SK-N-SH treated with all-trans-retinoic acid at 6 μM for 48 hours (cell line): ENCODE measurements around the gene MMP12.
"Not testable (repeated sequence)": the region's sequence is repeated elsewhere in the genome, so short reads cannot be mapped to it uniquely, and the experiment has no call there.

Experiments used
- ATAC-seq: fragments of 200-7000 bp; cut with Tn5 transposase; 3 replicates; pipeline ENCODE4 v1.9.1; 2020; ENCODE audit warnings: mild to moderate bottlenecking, moderate library complexity
- ARNTL ChIP-seq: fragments of 450-650 bp; formaldehyde crosslinking; IDR thresholded peaks from 2 replicates; pipeline ENCODE4 v1.5.0; 2020; ENCODE audit warnings: low read depth, mild to moderate bottlenecking, moderate library complexity, borderline replicate concordance
- BACH2 ChIP-seq: fragments of 250-450 bp; sonication (Bioruptor Pico); IDR thresholded peaks from 2 replicates; pipeline ENCODE4 v1.9.0; 2021; ENCODE audit warnings: mild to moderate bottlenecking, borderline replicate concordance
- CSDC2 ChIP-seq: fragments of 250-450 bp; sonication (Bioruptor Pico); IDR thresholded peaks from 2 replicates; pipeline ENCODE4 v1.5.0; 2020; ENCODE audit warnings: mild to moderate bottlenecking, moderate library complexity
- ESRRG ChIP-seq: fragments of 250-450 bp; sonication (Bioruptor Pico); IDR thresholded peaks from 2 replicates; pipeline ENCODE4 v1.6.1; 2021; ENCODE audit warnings: mild to moderate bottlenecking
- ISL1 ChIP-seq: fragments of 250-450 bp; sonication (Bioruptor Pico); IDR thresholded peaks from 2 replicates; pipeline ENCODE4 v2.1.2; 2022; ENCODE audit warnings: mild to moderate bottlenecking, moderate library complexity
- OSR1 ChIP-seq: fragments of 250-450 bp; sonication (Bioruptor Pico); IDR thresholded peaks from 2 replicates; pipeline ENCODE4 v1.8.0; 2022; ENCODE audit warnings: moderate library complexity, mild to moderate bottlenecking, inconsistent platforms
- PPARA ChIP-seq: fragments of 250-450 bp; sonication (Bioruptor Pico); IDR thresholded peaks from 2 replicates; pipeline ENCODE4 v1.5.0; 2020; ENCODE audit warnings: mild to moderate bottlenecking, borderline replicate concordance
- RARB ChIP-seq: fragments of 250-450 bp; sonication (Bioruptor Pico); IDR thresholded peaks from 2 replicates; pipeline ENCODE4 v1.8.0; 2021; ENCODE audit warnings: mild to moderate bottlenecking, moderate library complexity
- SNAI2 ChIP-seq: fragments of 250-450 bp; sonication (Bioruptor Pico); IDR thresholded peaks from 2 replicates; pipeline ENCODE4 v1.5.0; 2020; ENCODE audit warnings: mild to moderate bottlenecking, moderate library complexity
- TCF4 ChIP-seq: fragments of 250-450 bp; sonication (Bioruptor Pico); IDR thresholded peaks from 2 replicates; pipeline ENCODE4 v1.8.0; 2021; ENCODE audit warnings: mild to moderate bottlenecking, moderate library complexity, borderline replicate concordance
- TOX ChIP-seq: fragments of 250-450 bp; sonication (Bioruptor Pico); IDR thresholded peaks from 2 replicates; pipeline ENCODE4 v1.8.0; 2021; ENCODE audit warnings: mild to moderate bottlenecking, moderate library complexity, borderline replicate concordance
- ZFP30 ChIP-seq: fragments of 450-650 bp; formaldehyde crosslinking; IDR thresholded peaks from 2 replicates; pipeline ENCODE4 v1.5.0; 2022; ENCODE audit warnings: mild to moderate bottlenecking, moderate library complexity
- ZNF70 ChIP-seq: fragments of 450-650 bp; formaldehyde crosslinking; IDR thresholded peaks from 2 replicates; pipeline ENCODE4 v1.5.0; 2020; ENCODE audit warnings: mild to moderate bottlenecking, moderate library complexity
- ZNF8 ChIP-seq: fragments of 450-650 bp; formaldehyde crosslinking; IDR thresholded peaks from 2 replicates; pipeline ENCODE4 v1.5.0; 2020; ENCODE audit warnings: mild to moderate bottlenecking, moderate library complexity
- TF ChIP-seq, protein P1 (sequence below): fragments of 250-450 bp; sonication (Bioruptor Pico); IDR thresholded peaks from 2 replicates; pipeline ENCODE4 v1.8.0; 2021; ENCODE audit warnings: low read depth, mild to moderate bottlenecking, moderate library complexity, borderline replicate concordance
- TF ChIP-seq, protein P2 (sequence below): fragments of 250-450 bp; sonication (Bioruptor Pico); IDR thresholded peaks from 2 replicates; pipeline ENCODE4 v1.8.0; 2020; ENCODE audit warnings: mild to moderate bottlenecking, moderate library complexity, borderline replicate concordance
- TF ChIP-seq, protein P3 (sequence below): fragments of 250-450 bp; sonication (Bioruptor Pico); IDR thresholded peaks from 2 replicates; pipeline ENCODE4 v1.5.1; 2021; ENCODE audit warnings: mild to moderate bottlenecking, moderate library complexity
- TF ChIP-seq, protein P4 (sequence below): fragments of 250-450 bp; sonication (Bioruptor Pico); IDR thresholded peaks from 2 replicates; pipeline ENCODE4 v1.5.1; 2020; ENCODE audit warnings: low read depth, mild to moderate bottlenecking, moderate library complexity
- TF ChIP-seq, protein P5 (sequence below): fragments of 250-450 bp; sonication (Bioruptor Pico); IDR thresholded peaks from 2 replicates; pipeline ENCODE4 v1.5.0; 2020; ENCODE audit warnings: mild to moderate bottlenecking, moderate library complexity

MMP12 gene

DNA sequence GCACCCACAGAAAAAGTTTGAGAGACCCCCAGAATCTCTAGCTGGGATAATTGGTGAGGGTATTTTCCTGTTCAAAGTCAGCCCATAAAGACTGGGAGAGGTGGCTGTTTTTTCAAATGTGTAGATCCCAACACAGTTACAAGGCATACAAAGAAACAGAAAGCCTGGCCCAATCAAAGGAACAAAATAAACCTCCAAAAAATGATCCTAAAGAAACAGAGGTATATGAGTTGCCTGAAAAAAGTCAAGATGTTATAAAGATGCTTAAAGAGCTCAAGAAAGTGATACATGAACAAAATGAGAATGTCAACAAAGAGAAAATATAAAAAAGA, 40.2 kb upstream of the MMP12 start:
- peak; percentile 24; the same call in 1 of the 3 replicates for ATAC-seq

DNA sequence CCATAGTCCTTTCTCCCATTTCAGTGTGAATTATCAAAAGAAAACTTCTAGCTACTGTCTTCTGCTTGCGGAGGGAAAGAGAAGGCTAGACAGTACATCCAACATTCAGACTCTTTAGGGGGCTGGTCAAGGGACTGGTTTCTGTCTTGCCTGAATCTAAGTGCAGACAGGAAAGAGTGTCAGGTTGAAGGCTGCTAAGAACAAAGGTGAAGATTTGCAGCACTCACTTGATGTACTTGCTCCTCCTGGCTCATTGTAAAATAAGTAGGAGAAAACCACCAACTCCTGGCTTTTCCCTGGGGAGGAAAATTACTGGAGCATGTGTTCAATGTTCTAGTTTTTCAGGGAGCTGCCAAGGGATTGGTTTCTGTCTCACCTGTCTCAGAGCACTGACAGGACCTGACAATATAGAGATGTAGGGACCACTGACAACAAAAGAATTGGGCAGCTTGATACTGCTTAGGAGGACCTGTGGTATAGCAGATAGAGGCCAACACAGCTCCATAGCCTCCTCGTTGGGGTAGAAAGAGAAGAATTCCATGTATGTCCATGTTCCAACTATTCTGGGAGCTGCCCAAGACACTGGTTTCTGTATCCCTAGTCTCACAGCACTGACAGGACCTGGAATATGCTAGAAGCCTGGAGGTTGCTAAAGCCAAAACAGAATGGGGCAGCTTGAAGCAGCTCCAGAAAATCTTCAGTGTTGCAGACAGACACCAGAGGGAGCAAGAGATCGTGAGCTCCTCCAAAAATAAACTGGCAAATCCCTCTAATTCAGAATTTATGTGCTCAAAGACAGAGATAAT, 39.7 kb upstream of the MMP12 start:
- no peak for TF ChIP-seq TCF4
- TF ChIP-seq ZFP30 (CRISPR knock-in tag) = no peak
- peak; percentile 94 for ATAC-seq

More for the DNA sequence above, 40.2 kb upstream of the MMP12 start:
- no peak for TF ChIP-seq TOX (CRISPR knock-in tag)
- no peak for TF ChIP-seq SNAI2 (CRISPR knock-in tag)
- TF ChIP-seq ZNF8 = no peak
- TF ChIP-seq CSDC2 = no peak
- TF ChIP-seq, protein P1, sequence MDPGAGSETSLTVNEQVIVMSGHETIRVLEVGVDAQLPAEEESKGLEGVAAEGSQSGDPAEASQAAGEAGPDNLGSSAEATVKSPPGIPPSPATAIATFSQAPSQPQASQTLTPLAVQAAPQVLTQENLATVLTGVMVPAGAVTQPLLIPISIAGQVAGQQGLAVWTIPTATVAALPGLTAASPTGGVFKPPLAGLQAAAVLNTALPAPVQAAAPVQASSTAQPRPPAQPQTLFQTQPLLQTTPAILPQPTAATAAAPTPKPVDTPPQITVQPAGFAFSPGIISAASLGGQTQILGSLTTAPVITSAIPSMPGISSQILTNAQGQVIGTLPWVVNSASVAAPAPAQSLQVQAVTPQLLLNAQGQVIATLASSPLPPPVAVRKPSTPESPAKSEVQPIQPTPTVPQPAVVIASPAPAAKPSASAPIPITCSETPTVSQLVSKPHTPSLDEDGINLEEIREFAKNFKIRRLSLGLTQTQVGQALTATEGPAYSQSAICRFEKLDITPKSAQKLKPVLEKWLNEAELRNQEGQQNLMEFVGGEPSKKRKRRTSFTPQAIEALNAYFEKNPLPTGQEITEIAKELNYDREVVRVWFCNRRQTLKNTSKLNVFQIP (CRISPR knock-in tag) = no peak
- TF ChIP-seq BACH2 (CRISPR knock-in tag) = no peak
- TF ChIP-seq, protein P2, sequence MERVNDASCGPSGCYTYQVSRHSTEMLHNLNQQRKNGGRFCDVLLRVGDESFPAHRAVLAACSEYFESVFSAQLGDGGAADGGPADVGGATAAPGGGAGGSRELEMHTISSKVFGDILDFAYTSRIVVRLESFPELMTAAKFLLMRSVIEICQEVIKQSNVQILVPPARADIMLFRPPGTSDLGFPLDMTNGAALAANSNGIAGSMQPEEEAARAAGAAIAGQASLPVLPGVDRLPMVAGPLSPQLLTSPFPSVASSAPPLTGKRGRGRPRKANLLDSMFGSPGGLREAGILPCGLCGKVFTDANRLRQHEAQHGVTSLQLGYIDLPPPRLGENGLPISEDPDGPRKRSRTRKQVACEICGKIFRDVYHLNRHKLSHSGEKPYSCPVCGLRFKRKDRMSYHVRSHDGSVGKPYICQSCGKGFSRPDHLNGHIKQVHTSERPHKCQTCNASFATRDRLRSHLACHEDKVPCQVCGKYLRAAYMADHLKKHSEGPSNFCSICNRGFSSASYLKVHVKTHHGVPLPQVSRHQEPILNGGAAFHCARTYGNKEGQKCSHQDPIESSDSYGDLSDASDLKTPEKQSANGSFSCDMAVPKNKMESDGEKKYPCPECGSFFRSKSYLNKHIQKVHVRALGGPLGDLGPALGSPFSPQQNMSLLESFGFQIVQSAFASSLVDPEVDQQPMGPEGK (CRISPR knock-in tag) = no peak
- TF ChIP-seq TCF4 = no peak
- no peak for TF ChIP-seq ESRRG (CRISPR knock-in tag)

DNA sequence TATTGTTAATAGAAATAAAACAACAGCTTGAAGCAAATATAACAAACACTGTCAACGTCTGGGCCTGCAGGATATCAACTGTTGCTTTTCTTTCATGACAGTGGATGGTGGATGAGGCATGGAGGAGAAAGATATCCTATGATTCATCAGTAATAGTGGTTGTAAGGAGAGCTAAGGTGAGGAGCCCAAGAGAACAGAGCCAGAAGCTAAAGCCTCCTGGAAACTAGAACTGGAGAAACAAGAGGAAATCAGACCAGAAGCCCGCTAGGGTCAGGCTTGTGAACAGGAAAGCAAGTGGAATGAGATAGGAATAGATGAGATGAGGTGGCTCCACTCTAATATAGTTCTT, 37.7 kb upstream of the MMP12 start:
- peak; percentile 39; the same call in 2 of the 3 replicates for ATAC-seq
- no peak for TF ChIP-seq ISL1 (CRISPR knock-in tag)
- TF ChIP-seq ESRRG (CRISPR knock-in tag) = no peak
- TF ChIP-seq, protein P3, sequence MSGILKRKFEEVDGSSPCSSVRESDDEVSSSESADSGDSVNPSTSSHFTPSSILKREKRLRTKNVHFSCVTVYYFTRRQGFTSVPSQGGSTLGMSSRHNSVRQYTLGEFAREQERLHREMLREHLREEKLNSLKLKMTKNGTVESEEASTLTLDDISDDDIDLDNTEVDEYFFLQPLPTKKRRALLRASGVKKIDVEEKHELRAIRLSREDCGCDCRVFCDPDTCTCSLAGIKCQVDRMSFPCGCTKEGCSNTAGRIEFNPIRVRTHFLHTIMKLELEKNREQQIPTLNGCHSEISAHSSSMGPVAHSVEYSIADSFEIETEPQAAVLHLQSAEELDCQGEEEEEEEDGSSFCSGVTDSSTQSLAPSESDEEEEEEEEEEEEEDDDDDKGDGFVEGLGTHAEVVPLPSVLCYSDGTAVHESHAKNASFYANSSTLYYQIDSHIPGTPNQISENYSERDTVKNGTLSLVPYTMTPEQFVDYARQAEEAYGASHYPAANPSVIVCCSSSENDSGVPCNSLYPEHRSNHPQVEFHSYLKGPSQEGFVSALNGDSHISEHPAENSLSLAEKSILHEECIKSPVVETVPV (CRISPR knock-in tag) = no peak

DNA sequence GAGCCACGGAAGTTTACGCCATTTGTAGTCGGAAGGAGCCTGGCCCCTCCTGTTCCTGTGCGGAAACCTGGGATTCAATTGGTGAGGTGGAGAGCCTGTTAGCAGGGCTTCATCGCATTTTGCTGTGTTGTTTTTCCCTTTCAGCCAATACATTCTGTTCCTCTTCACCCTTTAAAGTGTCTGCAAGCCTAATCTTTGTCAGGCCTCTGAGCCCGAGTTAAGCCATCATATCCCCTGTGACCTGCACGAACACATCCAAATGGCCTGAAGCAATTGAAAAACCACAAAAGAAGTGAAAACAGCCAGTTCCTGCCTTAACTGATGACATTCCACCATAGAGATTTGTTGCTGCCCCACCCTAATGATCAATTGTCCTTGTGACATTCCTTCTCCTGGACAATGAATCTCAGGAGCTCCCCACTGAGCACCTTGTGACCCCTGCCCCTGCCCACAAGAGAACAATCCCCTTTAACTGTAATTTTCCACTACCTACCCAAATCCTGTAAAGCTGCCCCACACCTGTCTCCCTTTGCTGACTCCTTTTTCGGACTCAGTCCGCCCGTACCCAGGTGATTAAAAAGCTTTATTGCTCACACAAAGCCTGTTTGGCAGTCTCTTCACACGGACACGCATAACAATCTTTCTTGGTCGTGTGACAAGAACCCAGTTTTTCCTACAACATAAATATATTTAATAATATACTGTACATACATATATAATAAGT, 37.1 kb upstream of the MMP12 start:
- TF ChIP-seq ZNF70 (CRISPR knock-in tag) = no peak
- TF ChIP-seq, protein P1 (CRISPR knock-in tag) = no peak
- no peak for TF ChIP-seq RARB (CRISPR knock-in tag)
- TF ChIP-seq BACH2 (CRISPR knock-in tag) = no peak
- no peak for TF ChIP-seq ARNTL
- TF ChIP-seq, protein P4, sequence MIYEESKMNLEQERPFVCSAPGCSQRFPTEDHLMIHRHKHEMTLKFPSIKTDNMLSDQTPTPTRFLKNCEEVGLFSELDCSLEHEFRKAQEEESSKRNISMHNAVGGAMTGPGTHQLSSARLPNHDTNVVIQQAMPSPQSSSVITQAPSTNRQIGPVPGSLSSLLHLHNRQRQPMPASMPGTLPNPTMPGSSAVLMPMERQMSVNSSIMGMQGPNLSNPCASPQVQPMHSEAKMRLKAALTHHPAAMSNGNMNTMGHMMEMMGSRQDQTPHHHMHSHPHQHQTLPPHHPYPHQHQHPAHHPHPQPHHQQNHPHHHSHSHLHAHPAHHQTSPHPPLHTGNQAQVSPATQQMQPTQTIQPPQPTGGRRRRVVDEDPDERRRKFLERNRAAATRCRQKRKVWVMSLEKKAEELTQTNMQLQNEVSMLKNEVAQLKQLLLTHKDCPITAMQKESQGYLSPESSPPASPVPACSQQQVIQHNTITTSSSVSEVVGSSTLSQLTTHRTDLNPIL (CRISPR knock-in tag) = no peak
- TF ChIP-seq ESRRG (CRISPR knock-in tag) = no peak
- no peak for TF ChIP-seq OSR1 (CRISPR knock-in tag)
- TF ChIP-seq, protein P5, sequence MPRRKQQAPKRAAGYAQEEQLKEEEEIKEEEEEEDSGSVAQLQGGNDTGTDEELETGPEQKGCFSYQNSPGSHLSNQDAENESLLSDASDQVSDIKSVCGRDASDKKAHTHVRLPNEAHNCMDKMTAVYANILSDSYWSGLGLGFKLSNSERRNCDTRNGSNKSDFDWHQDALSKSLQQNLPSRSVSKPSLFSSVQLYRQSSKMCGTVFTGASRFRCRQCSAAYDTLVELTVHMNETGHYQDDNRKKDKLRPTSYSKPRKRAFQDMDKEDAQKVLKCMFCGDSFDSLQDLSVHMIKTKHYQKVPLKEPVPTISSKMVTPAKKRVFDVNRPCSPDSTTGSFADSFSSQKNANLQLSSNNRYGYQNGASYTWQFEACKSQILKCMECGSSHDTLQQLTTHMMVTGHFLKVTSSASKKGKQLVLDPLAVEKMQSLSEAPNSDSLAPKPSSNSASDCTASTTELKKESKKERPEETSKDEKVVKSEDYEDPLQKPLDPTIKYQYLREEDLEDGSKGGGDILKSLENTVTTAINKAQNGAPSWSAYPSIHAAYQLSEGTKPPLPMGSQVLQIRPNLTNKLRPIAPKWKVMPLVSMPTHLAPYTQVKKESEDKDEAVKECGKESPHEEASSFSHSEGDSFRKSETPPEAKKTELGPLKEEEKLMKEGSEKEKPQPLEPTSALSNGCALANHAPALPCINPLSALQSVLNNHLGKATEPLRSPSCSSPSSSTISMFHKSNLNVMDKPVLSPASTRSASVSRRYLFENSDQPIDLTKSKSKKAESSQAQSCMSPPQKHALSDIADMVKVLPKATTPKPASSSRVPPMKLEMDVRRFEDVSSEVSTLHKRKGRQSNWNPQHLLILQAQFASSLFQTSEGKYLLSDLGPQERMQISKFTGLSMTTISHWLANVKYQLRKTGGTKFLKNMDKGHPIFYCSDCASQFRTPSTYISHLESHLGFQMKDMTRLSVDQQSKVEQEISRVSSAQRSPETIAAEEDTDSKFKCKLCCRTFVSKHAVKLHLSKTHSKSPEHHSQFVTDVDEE (CRISPR knock-in tag) = no peak
- TF ChIP-seq, protein P2 (CRISPR knock-in tag) = no peak
- no peak for TF ChIP-seq PPARA (CRISPR knock-in tag)
- no peak for TF ChIP-seq SNAI2 (CRISPR knock-in tag)
- TF ChIP-seq ZFP30 (CRISPR knock-in tag) = no peak
- no peak for ATAC-seq

DNA sequence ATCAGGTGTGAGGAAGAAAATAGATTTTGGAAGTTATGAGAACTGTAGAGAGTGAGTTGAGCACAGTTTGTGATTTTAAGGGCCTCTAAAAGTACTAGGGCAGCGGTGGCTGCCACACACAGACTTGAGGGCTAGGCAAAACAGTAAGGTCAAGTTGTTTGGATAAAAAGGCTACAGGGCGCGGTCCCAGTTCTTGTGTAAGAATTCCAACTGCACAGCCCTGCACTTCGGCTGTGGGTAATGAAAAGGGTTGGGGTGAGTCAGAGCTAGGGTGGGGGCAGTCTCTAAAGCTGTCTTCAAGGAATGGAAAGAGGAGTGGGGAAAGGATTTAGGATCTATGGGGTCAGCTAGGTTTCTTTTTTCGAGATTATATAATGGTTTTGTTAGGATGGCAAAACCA, 31.1 kb upstream of the MMP12 start:
- not testable (repeated sequence) for ATAC-seq

DNA sequence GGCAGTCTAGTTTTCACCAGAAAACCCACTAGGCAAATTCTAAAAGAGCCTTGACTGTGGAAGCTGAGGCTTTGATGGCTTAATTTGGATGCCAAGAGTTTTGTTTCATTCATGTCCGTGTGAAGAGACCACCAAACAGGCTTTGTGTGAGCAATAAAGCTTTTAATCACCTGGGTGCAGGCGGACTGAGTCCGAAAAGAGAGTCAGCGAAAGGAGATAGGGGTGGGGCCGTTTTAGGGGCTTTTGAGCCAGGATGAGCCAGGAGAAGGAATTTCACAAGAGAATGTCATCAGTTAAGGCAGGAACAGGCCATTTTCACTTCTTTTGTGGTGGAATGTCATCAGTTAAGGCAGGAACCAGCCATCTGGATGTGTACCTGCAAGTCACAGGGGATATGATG, 29.1 kb upstream of the MMP12 start:
- ATAC-seq = not testable (repeated sequence)
